ENCODE measurements around the gene PTPRD. TPM values are rescaled to one million over a fixed set of nuclear protein-coding genes. Genes with fewer than 3 reads are reported as not detected.

The PTPRD gene
- total and polyA plus RNA-seq, 2 of the 4 experiments (the other 2 are of a cell fraction): 0.07 to 0.18 TPM

DNA sequence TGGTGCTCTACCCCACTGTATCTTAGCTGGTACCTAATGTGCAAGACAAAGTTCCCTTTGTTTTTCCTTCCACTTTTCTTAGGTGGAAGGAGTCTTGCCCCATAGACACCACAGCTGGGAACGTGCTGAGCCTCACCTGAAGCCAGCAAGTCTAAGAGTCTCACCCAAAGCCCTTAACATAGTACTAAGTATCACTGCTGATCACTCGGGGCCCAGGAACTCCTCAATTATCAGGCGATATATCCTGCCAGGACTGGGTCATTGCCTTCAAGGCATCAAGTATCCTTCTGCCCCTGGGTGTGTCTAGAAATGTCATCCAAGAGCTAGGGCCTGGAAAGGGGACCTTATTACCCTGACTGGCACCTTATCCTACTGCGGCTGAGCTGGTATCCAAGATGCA lies 123.9 kb downstream of the PTPRD start:
- Histone ChIP-seq H3K79me1 (ENCODE audit: low read depth in 1 of 2, low read length in 2 of 2) (no peaks in the 10 kb centered on the region), H3K14ac (replicated peaks; ENCODE audit: low read depth, low read length) (no peak overlapping the region), H3K18ac (ENCODE audit: low read depth, low read length) (no peak overlapping the region), H2BK120ac (ENCODE audit: low read depth, low read length) (no peak overlapping the region), H2AK9ac (replicated peaks; ENCODE audit: low read depth, low read length, poor library complexity) (no peak overlapping the region), H3K27me3 (ENCODE audit: control insufficient read depth, insufficient read depth, low read length) (no peaks in the 10 kb centered on the region), H3K23ac (ENCODE audit: low read depth, low read length) (no peak overlapping the region), H2BK5ac (ENCODE audit: low read depth, low read length, poor library complexity, severe bottlenecking) (no peak overlapping the region), H2BK15ac (ENCODE audit: low read depth, low read length) (no peak overlapping the region), H3K4ac (ENCODE audit: low read depth, low read length) (no peak overlapping the region), H3K4me3 (ENCODE audit: insufficient read depth, low read depth, low read length) (no peak overlapping the region), H3K4me1 (ENCODE audit: control insufficient read depth, insufficient read depth, low read length) (no peaks in the 10 kb centered on the region), H3K56ac (ENCODE audit: extremely low read depth, insufficient read depth, low read length) (no peak overlapping the region), H2BK20ac (ENCODE audit: low read depth, low read length) (no peak overlapping the region), H4K91ac (ENCODE audit: insufficient read depth, low read depth, low read length) (no peak overlapping the region), H4K20me1 (ENCODE audit: insufficient read depth, low read length) (no peaks in the 10 kb centered on the region), H3K27ac (ENCODE audit: insufficient read depth, low read length) (no peak overlapping the region), H4K5ac (ENCODE audit: low read depth, low read length) (no peak overlapping the region), H3K9me3 (ENCODE audit: control insufficient read depth, insufficient read depth, low read length) (peaks cover 5% of the 10 kb centered on the region; the same call in 1 of the 2 replicates), H4K8ac (ENCODE audit: low read depth in 2 of 2, low read length in 2 of 2) (no peak overlapping the region), H3K36me3 (ENCODE audit: control insufficient read depth, insufficient read depth, low read length) (no peaks in the 10 kb centered on the region), H3K4me2 (ENCODE audit: low read depth, low read length) (no peak overlapping the region), H2AFZ (replicated peaks; ENCODE audit: low read length, poor library complexity) (no peak overlapping the region), H2AK5ac (ENCODE audit: low read depth, low read length) (no peak overlapping the region), H3K9me1 (ENCODE audit: insufficient read depth, low read length) (no peaks in the 10 kb centered on the region), H3K9ac (ENCODE audit: low read depth, low read length) (no peak overlapping the region)
- ChIA-PET CTCF (no interaction called here), POLR2A (ENCODE audit: unreplicated experiment) (no interaction called here)
- no TSS peak for BruUV-seq (replicated peaks)
- intact Hi-C loops (cut with micrococcal nuclease): no loop called here
- WGBS, 2 experiments (ENCODE audit: extremely low coverage in 2 of 2, insufficient read length in 1 of 2): no CpG with 5 or more reads among the region's 4 CpGs
- TF ChIP-seq FOS (IDR thresholded peaks at IDR 0.05; ENCODE audit: low read depth, low read length) (no peak), POLR2A (IDR thresholded peaks at IDR 0.05; ENCODE audit: low read depth, low read length) (no peak), BHLHE40 (IDR thresholded peaks at IDR 0.05; ENCODE audit: low read depth, low read length) (no peak), RCOR1 (IDR thresholded peaks at IDR 0.05; ENCODE audit: insufficient replicate concordance, low read length) (no peak), MXI1 (IDR thresholded peaks at IDR 0.05; ENCODE audit: borderline replicate concordance, low read depth, low read length) (no peak), MAFK (IDR thresholded peaks at IDR 0.05; ENCODE audit: low read depth, low read length) (no peak), RFX5 (IDR thresholded peaks at IDR 0.05; ENCODE audit: low read depth, low read length) (no peak), NFE2L2 (IDR thresholded peaks at IDR 0.05; ENCODE audit: low read depth, low read length) (no peak)
- dilution Hi-C loops (cut with HindIII; ENCODE audit: low sequenced_read_pairs, unreplicated experiment): no loop called here
- DNase-seq (no peak), ATAC-seq (ENCODE audit: low read depth) (no peak)
- in situ Hi-C loops (cut with MboI; ENCODE audit: low sequenced_read_pairs): no loop called here
